ENCODE measurements around the gene FAF2. TPM values are rescaled to one million over a fixed set of nuclear protein-coding genes. Genes with fewer than 3 reads are reported as not detected.
"Not testable (repeated sequence)": the region's sequence is repeated elsewhere in the genome, so short reads cannot be mapped to it uniquely, and the experiment has no call there.

FAF2 gene, protein sequence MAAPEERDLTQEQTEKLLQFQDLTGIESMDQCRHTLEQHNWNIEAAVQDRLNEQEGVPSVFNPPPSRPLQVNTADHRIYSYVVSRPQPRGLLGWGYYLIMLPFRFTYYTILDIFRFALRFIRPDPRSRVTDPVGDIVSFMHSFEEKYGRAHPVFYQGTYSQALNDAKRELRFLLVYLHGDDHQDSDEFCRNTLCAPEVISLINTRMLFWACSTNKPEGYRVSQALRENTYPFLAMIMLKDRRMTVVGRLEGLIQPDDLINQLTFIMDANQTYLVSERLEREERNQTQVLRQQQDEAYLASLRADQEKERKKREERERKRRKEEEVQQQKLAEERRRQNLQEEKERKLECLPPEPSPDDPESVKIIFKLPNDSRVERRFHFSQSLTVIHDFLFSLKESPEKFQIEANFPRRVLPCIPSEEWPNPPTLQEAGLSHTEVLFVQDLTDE
- total RNA-seq (2014; rRNA removed; shearing (Covaris generic)) = 45.9 and 49.2 TPM in 2 replicates

DNA sequence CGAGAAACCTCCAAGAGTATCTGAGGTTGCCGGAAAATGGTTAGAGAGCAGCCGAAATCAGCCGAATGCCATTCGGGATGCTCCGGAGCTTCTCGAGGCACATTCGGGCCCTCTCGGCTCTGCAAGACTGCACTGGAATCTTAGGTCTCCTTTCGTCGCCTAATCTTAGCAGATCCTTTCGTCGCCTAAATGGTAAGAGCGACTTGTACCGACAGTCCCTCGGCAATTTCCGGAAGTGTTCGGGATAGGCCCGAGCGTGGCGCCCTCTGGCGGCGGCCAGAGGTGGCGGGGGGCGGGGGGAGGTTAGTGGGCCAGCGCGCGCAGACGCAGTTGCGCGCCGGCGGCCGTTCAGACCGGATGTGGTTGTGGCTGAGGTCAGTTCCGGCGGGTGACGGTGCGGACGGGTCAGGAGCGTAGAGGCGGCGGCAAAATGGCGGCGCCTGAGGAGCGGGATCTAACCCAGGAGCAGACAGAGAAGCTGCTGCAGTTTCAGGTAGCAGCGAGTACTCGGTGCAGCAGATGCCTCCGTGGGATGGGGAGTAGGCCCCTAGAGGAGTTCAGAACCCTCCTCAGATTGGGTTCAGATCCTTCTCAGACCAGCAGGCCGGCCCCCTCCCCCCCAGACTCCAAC lies at the start of gene FAF2:
FAF2 (plus strand) TSS at position 408 of the 631 bp plus-strand sequence; CDS start at position 431, 23 bp downstream.
- peak; percentile 98 for DNase-seq (ENCODE audit: low read depth)

DNA sequence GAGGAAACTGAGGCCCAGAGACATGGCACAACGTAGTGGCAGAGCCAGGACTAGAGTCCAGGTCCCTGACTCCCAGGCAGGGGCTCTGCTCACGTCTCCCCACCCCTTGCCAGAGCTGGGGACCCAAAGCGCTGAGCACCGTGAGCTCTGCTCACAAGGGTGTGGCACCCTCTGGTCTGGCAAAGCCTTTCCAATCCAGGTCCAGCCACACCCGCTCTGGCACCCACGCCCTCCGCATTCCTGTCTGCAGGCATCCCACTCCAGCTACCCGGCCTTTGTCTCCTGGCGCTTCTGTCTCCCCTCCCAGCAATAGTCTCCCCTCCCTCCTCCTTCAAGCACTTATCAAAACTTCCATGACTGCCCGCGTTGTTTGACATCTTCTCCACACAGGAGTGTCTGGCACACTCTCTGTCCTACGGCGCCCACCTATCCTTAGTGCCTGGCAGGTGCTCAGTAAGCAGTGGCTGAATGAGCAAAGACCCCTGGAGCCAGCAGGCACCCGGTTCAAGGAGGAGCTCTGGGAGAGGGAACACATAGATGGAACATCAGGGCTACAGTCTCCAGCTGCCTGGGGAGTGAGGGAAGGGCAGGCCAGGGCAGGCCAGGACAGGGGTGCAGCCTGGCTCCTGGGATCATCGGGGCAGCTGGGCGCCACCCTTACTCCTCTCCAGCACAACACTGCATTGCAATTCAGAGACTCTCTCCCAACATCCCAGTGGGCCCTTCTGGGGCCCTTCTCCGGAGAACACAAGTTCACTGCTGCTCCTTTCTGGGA lies 47.6 kb upstream of the FAF2 start:
- DNase-seq (ENCODE audit: low read depth) = no peak

DNA sequence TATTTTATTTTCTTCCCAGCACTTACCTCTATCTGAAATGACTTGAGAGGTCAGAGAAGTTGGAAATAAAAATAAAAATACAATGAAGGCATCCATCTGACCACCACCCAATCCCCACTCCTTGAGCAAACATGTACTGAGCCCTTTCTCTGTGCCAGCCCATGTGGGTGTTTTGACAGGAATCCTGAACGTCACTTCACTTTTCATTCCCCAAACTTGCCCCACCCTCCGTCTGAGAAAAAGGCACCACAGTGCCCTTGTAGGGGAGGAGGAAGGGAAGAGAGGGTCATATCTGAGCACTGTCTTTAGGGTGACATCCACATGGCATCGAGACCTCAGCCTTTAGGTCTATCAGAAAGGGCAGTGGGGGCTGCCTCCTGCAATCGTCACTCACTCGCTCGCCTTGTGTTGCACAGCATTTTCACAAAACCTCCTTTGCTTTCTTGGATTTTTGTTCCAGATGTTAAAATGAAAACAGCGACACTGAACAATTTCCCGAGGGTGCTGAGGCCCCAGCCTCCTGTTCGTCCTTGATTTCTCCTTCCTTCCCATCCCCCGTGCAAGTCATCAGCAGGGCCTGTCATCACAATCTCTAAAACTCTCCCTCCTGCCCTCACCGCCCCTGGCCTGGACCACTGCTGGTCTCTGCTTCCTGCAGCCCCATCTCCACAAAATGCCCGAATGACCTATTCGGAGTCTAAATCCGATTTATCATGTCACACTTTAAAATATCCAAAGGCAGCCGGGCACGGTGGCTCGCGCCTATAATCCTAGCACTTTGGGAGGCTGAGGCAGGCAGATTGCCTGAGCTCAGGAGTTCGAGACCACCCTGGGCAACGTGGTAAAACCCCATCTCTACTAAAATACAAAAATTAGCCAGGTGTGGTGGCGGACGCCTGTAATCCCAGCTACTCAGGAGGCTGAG lies 46.6 kb upstream of the FAF2 start:
- no peak for DNase-seq (ENCODE audit: low read depth)

DNA sequence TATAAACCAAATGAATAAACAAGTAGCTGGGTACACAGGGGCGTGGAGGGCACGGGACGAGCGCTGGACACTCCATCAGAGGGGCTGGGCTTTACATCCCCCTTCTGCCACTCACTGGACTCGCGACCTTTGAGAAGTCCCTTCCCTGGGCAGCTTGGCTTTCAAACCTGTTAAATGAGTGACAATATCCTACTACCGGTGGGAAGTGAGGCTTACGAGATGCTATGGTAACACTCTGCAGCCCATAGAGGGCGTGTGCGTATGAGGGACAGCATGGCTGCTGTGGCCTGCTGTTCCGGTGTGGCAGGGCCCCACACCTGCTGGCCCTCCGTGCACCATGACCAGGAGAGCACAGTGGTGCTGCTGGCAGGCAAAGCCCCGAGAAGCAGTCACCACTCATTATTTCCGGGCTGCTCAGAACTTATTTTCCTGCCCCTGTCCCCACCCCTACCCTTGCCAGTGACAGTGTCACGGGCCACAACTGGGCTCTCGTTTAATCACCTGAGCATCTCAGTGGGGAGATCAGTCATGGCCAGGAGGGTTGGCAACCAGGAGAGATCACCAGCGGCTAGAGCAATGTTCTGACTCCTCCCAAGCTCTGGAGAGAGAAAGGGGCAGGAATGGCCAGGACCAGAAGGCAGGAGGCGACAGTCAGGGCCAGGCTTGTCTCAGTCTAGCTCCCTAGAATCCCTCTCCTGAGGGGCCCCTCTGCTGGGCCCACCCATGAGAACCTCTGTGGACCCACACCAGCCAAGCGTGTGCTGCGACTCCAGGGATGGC lies 42.3 kb upstream of the FAF2 start:
- DNase-seq (ENCODE audit: low read depth) = no peak

DNA sequence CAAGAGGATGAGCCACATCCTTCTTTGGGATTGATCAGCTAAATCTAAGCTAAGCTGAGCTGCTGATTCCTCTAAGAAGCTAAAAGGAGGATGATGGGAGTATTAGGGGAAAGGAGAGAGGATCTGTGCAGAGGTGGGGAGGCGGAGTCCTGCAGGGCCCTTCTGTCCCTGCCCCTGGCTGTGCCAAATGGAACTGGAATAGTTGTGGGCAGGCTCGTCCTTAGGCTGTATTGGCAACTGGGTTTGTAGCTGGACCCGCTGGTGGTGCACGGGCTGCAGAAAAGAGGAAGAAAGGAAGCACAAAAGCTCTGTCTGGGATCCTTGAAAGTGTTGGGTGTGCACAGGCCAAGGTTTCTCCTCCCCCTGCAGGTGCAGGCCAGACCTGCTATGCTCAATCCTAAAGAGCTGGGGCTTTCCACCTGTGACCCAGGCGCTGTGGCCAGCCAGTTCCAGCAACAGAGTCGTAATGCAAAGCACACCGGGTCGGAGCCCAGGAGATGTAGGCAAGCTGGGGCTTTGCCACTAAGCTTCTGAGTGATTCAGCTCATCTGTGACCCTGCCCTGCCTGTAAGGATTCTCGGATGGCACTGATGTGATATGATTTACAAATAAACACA lies 41.6 kb upstream of the FAF2 start:
- no peak for DNase-seq (ENCODE audit: low read depth)

DNA sequence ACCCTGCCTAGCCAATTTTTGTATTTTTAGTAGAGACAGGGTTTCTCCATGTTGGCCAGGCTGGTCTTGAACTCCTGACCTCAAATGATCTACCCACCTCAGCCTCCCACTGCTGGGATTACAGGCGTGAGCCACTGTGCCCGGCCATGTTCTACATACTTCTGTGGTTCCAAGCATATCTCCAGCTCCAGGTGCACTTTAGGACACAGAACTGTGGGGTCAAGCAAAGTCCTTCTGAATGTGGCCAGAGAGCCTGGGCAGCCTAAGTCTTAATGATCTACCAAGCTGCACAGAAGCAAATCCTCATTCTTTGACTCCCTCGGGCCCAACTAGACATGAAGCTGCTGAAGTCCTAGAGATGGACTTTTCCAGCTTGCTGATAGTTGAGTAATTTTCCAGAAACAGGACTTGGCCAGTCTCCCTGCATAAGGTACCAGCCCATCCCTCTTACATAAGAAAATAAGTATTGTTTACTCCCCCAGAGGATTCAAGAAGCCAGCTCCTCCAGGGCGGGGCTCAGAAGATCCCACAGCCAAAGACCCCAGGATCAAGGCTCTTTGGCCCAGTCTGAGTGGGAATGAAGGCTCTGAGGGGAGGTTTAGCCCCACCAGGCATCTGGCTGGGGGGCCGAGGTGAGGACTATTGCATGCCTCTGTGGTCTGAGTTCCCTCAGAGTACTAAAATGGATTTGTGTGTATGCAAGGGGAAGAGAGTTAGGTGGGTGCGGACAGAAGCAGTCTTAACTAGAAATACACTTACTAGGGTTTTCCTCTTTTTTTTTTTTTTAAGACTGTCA lies 40.5 kb upstream of the FAF2 start:
- DNase-seq (ENCODE audit: low read depth) = no peak

DNA sequence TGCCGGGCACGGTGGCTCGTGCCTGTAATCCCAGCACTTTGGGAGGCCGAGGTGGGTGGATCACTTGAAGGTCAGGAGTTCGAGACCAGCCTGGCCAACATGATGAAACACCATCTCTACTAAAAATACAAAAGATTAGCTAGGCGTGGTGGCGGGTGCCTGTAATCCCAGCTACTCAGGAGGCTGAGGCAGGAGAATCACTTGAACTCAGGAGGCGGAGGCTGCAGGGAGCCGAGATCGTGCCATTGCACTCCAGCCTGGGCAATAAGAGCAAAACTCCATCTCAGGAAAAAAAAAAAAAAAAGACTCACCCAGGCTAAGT lies 40.0 kb upstream of the FAF2 start:
- DNase-seq (ENCODE audit: low read depth) = not testable (repeated sequence)

DNA sequence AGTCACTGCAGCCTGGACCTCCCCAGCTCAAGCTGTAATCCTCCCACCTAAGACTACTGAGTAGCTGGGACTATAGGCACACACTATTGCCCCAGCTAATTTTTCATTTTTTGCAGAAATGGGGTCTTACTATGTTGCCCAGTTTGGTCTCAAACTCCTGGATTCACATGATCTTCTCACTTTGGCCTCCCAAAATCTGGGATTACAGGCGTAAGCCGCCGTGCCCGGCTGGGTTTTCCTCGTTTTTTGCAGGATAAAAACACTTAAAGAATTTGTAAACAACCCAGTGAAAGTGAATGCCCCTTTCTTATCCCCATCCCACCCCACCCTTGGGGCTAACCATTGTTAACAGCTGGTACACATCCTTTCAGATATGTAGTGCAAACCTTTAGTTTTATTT lies 39.6 kb upstream of the FAF2 start:
- no peak for DNase-seq (ENCODE audit: low read depth)

DNA sequence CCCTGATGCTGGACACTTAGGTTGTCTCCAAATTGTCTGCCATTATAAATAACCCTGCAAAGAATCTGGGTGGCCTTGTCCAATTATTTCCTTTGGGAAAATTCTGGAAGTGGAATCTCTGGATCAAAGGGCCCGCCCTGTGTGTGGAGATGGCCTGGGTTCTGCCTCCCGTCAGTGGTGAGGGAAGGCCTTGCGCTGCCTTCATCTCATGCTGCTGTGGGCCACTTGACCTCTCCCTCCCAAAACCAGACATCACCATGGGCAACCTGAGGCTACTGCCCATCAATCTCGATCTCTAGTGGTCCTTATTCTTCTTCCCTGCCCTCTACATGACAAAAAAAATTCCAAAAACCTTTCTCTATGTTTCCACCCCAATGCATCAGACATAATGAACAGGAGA lies 38.4 kb upstream of the FAF2 start:
- no peak for DNase-seq (ENCODE audit: low read depth)

DNA sequence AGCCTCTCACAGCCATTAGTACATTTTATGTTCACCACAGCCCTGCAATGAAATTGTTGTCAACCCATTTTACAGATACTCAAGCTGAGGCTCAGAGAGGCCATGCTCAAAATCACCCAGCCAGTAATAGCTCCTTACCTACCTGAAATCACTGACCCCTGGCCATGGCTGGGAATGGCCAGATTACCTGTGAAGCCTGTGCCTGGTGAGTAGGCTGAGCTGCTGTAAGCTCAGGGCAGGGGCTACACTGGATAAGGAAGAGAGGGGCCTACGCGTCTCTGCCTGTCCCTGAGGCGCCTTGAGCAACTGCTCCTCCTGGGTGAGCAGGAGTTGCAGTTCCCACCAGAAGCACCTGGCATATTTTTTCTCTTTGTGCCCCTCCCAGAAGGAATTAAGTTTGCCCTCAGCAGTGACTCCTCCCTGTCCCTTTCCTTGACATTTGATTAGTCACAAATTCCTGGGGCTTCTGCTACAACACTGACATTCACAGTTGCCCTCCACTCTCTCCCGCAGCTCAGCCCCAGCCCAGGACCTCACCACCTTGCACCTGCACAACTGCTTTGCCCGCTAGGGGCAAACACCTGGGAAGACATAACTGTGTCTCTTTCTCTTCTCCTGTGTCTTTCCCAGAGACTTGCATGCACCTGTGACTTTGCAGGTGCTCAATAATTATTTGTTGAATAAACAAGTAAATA lies 37.6 kb upstream of the FAF2 start:
- no peak for DNase-seq (ENCODE audit: low read depth)

DNA sequence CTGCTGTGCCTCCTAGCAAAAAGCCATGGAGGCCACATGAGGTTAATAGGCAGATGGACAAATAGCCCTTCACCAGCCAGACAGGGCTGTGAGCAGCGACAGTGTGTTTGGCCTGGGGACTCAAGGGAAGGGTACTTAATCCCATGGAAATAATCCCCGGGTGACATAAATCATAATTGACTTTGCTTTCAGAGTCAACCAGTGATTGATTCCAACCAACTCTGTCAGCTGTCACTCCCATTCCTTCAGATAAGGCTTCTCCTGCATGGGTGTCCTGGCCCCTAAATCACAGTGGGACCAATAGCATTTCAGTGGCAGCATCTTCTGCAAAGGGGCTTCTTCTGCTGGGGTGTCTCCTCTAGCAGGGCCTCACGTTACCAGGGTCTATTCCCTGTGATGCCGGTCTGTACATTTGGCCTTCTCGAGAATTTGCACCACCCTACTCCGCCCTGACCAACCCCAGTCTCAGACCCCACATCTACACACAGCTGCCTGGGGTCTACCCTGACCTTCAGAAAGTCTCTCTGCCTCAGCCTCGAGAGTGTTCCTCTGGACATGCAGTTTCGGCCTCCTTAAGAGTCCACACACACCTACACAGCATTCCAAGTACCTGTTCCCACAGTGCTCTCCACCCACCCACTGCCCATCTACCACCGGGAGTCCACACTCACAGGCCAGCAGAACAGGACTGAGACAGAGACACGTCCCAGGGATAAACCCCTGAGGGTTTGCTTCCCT lies 35.5 kb upstream of the FAF2 start:
- DNase-seq (ENCODE audit: low read depth) = no peak

DNA sequence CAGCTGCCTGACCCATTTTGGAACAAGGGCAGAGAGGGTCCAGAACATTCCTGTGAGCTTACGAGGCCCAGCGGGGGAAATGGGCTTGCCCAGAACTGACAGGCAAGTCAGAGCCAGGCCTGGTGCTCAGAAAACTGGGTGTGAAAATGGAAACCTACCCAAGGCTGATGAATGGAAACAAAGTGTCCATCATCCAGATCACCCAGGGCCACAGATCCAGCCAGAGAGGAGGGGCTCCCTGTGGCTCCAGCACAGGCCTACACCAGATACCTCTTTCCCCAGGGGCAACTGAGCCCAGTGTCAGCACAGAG lies 35.0 kb upstream of the FAF2 start:
- DNase-seq (ENCODE audit: low read depth) = no peak

DNA sequence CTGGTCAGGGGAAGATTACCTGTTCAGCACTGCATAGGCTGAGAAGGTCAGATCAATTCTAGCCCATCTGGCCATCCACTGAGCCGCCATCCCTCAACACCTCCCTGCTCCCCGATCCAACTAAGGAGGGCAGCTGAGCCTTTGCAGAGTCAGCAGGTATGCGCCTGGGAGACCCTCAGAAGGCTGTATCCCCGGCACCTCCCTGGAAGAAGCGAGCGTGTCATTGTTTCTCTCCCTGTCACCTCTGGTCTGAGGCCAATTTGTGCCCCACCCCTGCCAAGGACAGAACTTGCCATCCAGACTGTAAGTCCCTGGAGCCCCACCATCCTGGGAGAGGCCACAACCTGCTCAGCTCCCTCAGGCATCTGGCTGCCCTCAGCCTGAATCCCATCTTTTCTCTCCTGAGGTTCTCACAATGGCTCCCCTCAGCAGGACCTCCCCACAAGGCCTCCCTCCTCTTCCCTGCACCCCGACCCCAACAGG lies 34.4 kb upstream of the FAF2 start:
- no peak for DNase-seq (ENCODE audit: low read depth)

DNA sequence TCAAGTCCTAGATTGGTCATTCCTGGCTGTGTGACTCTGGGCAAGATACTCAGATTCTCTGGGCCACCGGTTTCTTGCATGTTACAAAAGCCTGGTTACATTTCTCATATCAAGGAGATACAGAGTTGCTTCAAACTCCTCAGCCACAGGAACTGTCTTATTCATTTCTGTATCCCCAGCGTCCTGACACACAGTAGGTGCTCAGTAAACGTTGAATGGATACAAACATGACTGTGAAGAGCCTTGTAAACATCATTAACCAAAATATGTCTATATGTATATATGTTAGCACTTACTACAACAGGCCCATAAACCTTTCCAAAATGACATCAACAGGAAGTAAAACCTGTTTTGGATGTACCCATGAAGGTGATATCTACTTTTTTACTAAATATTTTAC lies 33.5 kb upstream of the FAF2 start:
- no peak for DNase-seq (ENCODE audit: low read depth)

DNA sequence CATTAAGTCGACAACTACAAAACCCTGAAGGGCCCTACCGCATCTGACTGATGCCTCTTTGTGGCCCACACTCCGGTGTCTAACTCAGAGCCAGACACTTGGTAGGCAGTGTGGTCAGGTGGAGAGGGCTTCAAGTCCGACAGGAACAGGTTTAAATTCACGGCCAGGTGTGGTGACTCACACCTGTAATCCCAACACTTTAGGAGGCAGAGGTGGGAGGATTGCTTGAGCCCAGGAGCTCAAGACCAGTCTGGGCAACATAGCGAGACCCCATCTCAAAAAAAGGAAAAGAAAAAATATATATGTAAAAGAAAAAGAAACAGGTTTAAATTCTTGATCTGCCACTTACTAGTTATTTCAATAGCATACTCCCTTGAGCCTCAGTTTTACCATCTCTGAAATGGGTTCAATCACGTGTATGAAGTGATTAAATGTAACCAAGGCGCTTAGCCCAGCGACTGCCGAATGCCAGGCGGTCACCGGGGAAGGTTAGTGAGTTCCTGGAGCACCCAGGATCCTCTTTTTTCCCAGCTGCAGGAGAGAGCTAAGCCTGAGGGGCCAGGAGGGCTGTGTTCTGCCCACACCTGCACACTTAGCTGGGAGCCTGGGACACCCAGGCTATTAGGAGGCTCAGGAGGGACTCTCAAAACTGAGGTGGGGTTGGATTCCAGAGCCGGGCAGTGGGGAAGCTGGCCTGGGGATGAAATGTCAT lies 32.8 kb upstream of the FAF2 start:
- no peak for DNase-seq (ENCODE audit: low read depth)

DNA sequence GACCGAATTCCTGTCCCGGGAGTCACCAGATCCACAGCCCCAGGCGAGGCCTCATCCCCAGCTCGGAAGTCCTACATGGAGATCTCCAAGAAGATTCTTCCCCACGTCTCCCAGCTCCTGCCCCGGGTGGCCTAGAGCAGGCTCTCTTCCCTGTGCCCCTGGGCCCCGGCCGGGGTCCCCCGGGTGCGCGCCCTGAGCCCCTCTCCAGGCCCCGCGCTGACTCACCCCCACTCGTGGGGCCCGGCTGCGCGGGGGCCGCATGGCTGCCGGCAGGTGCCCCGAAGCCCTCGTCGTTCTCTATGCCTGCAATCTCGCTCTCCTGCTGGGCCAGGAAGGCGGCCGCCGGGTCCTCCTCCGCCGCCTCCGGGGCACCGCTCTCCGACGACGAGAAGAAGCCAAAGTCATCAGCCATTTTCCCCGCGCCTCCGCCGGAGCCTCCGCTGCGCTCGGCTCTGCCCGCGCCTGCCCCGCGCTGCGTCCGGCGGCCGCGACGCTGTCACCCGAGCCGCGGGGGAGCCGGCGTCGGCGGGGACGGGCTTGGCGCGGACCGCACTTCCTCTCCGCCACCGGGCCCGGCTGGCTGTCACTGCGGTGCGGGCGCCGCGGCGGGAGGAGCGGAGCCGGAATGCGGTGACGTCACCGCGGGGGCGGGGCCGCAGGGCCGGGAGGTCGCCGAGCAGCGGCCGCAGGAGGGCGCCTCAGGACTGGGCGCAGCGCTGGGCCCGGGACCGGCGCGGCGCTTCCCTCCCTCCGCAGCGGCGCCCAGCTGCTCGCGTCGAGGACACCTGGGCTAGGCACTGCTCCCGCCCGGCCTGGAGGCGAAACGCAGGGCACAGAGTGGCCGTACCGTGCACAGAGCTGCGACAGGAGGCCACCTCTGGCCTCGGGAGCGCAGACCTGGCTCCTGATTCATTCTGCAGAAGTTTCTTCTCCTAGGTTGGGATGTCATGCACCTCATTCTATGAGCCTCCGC lies 31.9 kb upstream of the FAF2 start, which contains the start of gene CLTB:
CLTB (minus strand) TSS at position 588 of the 973 bp plus-strand sequence; CDS start at position 412, 176 bp downstream.
- peak; percentile 95 for DNase-seq (ENCODE audit: low read depth)

Data from Daoy (cell line).